Kasumi-1 (cell line): Measurements from ENCODE around the gene KIDINS220.
"Not testable (repeated sequence)": the region's sequence is repeated elsewhere in the genome, so short reads cannot be mapped to it uniquely, and the experiment has no call there.

Experiments
- DNase-seq, 2 experiments: peaks; one replicate each; lab custom pipeline; 2025; lab: John Stamatoyannopoulos, UW

The KIDINS220 gene

DNA sequence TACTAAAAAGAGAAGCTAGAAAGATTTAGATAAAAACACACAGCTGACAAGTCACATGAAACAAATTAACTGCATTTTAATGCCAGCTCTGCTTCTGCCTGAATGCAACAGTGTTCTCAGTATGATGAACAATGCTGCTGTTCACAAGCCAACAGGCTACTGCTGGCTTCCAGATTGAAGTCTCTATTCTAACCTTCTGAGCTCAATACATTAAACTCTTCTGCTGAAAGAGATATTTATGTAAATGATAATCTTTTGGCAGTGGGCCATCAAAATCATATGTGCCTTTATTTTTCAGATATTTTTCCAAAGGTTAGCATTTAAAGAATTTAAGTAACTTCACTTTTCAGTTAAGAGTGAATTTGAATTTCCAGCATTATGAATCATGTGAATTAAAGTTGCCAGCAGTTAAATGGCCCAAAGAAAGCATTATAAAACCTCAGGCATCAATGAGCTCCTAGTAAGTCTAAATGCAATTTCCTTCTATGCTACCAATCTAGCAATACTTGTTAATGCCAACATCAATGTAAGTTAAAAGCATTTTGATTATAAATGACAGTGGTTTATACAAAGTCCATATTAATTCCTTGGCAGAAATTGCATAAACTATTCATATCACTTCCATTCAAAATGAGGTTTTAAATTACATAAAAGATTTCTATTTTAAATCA lies 83.2 kb downstream of the KIDINS220 start:
- no peak for DNase-seq

DNA sequence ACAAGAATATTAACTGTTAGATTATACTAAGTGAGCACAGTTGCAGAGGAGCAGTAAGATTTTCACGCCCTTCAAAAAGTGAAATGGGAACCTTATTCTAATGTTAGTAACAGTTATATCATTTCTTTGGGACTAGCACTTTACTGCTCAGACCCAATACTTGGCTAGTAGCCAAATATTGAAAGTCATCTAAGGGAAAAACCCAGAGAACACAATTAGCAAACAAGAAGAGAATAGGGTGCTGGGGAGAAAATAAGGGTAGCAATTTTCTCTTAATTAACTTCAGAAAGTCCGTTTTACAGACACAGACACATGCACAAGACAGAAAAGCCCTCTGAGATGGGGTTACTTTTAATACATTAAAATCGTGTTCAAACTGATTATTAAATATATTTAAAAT lies 83.8 kb downstream of the KIDINS220 start:
- DNase-seq: no peak

DNA sequence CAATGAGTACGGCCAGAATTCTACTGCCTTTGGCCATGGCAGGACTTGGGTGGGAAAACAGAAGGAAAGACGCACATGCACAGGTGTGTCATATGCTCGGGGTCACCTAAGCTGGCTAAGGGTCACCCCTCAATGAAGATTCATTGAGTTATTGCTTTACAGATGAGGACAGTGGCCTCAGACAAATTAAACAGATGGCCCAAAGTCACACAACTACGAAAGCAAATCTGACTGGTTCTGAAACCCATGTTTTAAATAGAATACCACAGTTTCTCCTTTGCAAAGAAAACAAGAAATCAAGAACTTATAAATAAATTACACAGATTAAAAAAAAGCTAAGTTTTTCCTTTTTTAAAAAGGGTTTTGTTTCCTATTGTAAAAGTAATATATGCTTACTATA lies 85.0 kb downstream of the KIDINS220 start:
- no peak for DNase-seq

DNA sequence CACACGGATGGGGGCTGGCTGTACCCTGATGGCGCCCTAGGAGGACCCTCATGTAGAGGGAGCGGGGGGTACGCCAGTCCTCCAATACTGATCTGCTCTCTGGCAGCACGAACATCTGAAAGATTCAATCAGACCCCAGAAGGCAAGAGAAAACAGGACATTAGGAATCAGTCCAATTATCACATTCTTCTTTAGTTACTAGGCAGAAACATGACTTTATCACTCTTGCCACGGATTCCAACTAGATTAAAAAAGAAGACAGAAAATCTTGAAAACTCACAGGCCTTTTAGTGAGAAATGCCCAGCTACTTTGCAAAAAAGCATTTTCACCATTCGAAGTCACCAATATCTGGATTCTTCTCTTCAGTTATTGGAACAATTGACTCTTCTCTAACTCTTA lies 87.2 kb downstream of the KIDINS220 start:
- DNase-seq: no peak

DNA sequence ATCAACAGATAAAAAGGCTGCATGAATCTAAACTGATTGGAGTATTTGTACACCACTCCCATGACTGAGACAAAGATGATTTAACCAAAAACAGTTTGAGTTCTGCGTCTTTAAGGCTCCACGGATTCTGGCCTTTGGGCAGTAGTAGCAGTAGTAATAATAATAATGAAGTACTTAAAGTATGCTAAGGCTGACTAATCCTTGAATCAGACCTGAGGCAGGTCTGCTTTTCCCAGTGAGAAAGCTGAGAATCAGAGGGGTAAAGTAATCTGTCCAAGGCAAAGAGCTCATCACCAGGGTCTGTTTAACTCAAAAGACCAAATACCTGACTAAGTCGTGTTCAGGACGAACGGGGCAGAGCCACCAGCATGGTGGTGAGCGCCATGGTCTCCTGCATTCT lies 94.2 kb downstream of the KIDINS220 start:
- DNase-seq: no peak

DNA sequence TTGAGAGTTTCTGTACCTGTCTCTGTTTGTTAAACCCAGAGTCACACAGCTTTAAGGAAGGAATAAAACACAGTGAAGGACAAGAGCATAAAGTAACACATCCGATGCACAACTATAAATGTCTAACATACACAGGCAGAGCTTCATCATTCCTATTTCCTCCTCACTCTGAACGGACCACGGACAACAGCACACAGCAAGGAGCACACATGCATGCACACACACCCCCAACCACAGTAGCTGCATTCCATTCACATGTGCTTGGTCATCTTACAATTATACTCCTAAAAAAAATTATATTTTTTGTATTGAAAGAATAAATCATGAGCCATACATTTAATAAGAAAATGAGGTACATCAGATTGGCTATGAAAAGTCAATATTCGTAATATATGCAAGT lies 97.3 kb downstream of the KIDINS220 start:
- no peak for DNase-seq

DNA sequence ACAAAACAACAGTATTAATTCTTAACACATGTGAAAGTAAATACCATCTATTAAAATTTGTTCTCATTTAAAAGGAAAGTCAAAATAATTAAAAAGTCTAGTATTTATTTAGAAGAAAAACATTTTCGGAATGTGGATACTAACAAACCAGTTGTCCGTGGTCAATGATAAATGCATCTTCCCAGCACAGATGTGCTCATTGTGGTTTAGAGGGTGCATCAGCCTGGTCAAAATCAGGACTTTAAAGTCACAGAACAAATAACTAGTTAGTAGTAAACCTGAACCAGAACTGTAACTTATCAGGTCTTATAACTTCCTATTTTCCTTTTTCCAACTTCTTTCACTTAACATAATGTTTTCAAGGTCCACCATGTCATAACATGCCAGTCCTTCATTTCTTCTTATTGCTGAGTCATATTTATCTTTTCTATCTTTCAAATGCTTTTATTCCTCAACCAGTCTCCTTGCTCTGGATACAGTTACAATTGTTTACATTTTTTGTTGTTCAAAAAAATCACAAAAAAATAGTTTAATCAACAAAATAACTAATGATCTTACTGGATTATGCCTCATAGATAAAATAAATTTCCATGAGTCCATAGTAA lies 99.7 kb downstream of the KIDINS220 start:
- DNase-seq: no peak

DNA sequence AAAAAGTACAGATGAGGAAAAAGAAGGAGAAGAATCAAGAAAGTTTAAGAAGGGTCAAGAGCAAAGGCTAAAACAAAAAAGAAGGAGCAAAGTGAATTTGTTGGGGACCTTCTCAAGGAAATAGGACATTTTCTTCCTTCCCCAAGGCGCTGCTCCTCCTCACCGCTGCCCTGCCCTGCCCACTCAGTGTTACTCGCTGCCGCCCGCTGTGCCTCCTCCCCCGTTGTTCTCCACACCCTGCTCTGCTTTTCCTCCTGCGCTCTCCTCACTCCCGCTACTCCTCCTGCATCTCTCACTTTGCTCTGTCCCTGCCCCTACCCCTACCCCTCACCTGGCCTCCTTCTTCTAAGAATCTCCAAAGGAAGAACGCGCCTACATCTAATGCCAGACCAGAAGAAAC lies 104.8 kb downstream of the KIDINS220 start:
- DNase-seq: no peak

DNA sequence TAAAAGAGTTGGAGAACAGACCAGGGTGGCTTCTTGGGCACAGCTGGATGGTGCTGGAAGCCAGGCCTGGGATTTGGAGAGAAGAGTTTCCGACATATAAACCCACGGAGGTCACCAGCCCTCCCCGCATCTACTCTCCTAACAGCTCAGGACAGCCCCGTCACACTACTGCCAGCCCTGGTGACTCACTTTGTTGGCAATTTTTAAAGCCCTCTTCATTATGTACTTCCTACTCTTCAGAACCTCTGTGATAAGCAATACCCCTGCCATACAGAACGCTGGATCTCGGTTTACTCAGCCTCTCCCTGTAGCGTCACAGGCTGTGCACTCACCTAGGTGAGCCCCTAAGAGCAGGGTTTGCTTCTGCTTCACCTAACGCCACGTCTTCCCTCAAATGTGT lies 107.5 kb downstream of the KIDINS220 start:
- no peak for DNase-seq

DNA sequence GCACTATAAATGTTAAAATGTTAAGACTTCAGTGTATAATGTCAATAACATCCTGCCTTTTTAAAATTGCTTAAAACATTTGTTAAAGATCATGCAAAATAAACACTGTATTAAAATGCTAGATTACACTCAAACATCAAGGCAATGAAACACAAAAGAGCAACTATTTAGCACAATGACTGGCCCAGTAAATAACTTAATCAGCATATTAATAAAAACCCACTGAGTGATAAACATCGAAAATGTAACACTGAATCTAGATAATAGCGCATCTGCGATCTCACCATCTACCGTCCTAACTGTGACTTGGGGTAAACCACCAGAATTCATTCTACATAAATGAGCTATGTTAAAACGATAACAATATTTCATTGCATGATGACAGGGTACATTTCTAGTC lies 108.3 kb downstream of the KIDINS220 start:
- DNase-seq: not testable (repeated sequence)

DNA sequence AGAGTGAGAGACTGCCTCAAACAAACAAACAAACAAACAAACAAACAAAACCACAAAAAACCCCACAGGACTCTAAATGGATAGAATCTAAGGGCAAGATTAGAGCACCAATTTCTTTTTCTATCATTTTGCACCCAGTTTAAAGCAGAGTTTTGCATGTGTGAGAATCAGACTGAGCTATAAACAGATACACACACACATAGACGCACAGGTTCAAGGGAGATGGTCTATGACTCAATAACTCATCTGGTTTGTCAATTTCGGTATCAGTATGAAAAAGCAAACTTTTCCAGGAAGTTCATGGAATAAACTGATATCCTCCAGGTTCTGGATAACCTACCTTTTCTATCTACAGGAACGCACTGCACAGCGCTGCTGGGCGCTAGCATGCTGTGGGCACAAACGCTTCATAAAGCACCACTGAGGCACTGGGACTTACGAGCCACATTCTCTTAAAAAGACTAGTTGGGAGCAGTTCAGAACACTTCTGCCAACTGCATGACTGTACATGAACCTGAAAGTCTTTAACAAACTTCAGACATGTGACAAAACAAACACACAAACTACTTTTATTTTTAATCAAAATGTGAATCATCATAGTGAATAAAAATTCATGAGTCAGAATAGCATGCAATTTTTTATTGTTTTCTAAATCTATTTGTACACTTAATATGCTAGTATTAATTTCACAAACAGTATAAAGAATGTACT lies 109.0 kb downstream of the KIDINS220 start:
- DNase-seq: no peak

DNA sequence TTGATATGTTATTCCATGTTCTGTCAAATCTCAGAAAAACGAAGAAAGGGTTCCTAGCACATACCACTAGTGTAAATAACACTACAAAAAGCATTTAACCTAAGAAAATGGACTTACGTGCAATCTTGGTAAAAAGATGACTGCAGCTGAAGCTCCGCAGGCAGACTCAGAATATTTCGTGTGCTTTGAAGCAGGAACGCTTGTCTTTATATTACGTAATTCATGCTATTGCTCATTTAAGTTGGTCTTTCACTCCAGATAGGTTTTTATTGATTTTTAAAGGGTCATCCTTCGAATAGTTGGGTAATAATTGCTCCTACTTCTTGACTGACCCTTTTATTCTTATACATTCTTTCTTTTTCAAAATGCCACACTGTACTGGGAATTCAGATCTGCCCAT lies 111.6 kb downstream of the KIDINS220 start:
- no peak for DNase-seq

DNA sequence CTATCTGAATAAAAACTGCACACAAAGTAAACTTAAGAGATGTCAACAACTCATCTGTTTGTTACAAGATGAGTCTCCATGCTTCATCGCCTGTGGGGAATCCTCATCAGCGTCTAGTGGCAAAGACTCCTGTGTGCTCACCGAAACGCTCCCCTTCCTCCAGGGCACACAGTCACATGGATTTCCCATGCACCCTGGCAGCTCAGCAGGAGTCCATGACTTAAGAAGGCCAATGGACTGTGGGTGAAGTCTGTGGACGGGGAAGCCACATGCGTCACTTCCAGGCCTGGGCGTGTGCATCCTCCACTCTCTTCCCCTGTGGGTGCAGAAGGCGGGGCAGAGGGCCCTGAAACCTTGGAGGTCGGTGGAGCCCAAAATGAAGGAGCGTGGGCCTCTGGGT lies 114.4 kb downstream of the KIDINS220 start:
- no peak for DNase-seq

DNA sequence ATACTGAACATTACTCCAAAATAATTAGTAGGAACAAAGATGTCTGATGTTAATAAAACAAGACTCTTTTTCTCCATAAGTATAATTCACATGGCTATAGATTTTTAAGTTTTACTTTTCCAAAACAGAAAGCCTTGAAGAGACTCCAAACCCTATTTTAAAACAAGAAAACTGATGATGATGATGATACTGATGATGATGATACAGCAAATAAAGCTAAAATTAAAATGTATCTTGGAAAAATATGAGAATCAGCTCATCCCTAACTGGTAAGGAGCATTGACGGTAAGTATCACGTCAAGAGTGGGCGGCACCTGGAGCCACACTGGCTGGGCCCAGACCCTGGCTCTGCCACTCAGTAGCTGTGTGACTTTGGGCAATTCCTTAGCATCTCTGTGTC lies 116.0 kb downstream of the KIDINS220 start:
- DNase-seq: no peak

DNA sequence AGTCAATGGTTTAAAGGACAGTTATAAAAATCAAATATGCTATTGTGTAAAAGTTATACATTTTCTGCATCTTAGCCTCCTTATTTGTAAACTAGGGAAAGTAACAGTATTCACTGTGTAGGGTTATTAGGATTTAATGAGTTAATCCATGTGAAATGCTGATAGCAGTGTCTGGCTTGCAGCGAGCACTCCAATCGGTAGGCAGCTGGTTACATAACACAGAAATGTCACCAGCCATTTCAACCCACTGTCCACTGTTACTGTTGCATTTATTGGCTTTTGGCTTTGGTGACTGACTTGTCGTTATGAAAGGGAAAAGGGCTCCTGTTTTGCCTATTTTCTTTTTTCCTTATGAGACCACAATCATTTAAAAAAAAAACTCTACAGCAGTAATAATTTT lies 116.7 kb downstream of the KIDINS220 start:
- DNase-seq: no peak

DNA sequence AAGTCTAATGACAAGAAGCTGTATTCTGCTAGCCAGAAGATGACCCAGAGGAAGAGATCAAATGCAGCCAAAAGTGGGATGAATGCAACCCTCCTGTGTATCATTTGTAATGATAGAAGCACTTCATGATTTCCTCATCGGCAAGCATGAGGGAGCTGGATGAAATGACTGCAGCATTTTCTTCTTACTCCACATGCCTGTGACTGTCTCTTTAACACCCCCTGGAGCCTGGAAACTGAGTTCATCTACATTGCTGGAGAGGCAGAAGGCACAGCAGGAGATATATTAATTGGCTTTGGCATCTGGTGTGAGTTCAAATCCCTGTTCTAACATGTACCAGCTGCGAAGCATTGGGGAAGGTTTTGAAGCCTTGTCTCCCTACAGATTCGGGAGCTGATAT lies 117.9 kb downstream of the KIDINS220 start:
- no peak for DNase-seq

DNA sequence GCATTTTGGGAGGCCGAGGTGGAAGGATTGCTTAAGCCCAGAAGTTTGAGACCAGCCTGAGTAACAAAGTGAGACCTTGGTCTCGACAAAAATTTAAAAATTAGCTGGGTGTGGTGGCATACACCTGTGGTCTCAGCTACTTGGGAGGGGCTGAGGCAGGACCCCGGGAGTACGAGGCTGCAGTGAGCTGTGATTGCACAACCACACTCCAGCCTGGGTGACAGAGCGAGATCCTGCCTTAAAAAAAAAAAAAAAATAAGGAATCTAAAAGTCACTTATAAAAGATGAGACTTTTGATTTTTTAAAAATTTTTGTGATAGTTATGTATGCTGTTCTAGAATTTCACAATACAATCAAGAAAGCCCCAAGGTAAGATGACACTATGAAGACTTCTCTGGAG lies 122.4 kb downstream of the KIDINS220 start:
- DNase-seq: no peak

DNA sequence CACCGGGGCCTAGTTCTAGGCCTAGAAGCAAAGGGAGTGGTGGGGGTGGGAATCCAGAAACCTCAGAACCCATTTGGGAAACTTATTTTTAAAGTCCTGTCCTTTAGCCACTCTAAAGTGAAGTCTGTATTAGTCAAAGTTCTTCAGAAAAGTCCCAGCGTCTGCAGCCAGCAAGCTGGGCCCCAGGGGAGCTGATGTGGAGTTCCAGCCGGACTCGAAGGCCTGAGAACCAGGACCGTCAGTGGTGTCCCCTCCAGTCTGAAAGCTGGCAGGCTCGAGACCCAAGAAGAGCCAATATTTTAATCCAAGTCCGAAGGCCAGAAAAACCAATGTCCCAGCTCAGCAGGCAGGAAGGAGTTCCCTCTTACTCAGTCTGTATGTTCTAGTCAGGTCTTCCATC lies 123.1 kb downstream of the KIDINS220 start:
- DNase-seq: no peak

DNA sequence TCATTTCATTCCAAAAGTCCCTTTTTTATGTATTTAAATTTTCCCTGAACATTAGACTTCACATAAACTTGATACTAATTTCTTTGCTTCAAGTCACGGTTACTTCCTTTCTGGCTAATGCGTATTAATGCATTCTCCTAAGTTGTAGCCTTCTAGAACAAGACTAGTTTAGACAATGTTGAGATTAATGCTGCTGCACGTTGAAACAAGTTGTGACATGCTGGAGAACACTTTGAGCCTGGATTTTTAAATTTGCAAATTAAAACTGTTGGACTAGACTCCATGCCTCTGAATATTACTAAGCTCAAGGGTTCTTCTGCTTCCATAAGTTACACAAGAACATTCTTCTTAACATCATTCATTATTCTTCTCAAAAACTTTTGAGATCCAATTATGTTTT lies 126.5 kb downstream of the KIDINS220 start:
- no peak for DNase-seq

DNA sequence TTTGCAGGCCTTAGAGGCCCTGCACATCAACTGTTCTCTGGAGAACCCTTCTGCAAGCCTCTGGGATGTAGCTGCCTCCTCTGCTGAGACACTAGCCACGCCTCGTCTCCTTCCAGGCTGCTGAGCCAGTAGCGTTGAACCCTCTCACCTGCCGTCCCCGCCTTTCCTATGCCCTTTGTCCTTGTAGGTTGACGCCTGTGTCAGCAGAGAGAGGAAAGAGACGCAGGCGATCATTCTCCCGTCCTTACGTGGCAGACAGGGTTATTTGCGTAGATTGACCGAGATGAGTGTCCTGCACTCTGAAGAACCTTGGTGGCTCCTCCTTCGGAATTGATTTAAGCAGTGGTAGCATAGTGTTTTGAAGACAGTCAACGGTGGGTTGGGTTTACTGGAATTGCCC lies 127.8 kb downstream of the KIDINS220 start:
- no peak for DNase-seq

DNA sequence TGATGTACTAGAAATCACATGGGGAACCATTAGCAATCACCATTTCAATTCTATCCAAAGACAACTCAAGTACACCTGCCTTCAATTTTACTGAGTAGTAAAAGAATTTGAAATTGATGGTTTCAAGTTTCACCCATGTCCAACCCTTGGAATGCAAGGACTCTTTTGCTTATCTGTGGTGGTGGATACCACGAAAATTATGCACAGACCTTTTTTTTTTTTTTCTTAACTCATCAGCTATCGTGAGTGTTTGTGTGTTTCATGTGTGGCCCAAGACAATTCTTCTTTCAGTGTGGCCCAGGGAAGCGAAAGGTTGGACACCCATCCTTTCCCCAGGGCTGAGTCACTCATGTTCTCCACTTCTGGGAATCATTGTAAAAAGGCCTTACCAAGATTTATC lies 132.5 kb downstream of the KIDINS220 start:
- DNase-seq: no peak

DNA sequence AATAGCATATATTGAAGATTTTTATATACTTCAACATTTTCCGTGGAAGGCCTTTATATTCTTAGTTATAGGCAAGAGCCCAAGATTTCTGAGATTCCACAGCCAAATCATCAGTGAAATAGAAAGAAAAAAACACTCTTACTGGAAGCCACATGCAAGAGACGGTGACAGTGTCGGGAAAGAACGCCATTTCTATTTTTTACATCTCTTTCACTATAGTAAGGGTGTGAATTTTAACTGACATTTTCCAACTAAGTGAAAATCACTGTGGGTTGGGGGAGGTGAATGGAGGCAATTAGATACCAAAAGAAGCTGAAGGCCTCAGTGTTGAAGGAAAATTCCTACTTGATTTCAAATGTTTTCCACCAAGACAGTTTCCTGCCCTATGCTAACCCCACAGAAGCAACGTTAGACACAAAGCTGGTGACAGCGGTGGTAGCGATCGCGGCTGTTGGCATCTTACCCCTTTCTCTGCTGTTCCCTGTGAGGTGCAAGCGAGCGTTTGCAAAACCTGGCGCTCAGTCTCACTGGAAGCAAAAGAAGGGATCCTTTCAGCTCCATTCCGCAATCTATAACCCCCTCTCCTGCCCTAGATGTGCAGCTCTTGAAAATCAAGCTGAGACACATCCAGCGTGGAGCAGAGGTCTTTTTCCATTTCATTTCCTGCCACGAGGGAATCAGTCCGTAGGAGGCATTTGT lies 135.6 kb downstream of the KIDINS220 start:
- DNase-seq: no peak

DNA sequence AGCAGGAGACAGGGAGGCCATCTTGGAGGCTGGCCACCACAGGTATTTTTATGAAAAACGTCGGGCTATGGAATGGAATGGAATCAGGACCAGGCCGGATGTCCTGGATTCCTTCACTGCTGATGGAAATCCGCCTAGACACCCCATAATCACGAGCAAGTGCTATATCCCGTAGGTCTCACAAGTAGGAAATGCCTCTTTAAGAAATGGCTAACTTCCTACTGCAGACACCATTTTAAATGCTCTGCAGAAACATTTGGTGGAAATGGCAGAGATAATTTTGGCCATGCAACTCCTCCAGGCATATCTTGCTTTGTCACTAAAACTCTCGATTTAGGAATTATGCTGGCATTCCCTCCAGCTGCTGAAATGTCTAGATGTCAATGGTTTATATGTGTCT lies 137.6 kb downstream of the KIDINS220 start:
- DNase-seq: no peak
